ENCODE data around the gene KCNA3.

KCNA3 gene

DNA sequence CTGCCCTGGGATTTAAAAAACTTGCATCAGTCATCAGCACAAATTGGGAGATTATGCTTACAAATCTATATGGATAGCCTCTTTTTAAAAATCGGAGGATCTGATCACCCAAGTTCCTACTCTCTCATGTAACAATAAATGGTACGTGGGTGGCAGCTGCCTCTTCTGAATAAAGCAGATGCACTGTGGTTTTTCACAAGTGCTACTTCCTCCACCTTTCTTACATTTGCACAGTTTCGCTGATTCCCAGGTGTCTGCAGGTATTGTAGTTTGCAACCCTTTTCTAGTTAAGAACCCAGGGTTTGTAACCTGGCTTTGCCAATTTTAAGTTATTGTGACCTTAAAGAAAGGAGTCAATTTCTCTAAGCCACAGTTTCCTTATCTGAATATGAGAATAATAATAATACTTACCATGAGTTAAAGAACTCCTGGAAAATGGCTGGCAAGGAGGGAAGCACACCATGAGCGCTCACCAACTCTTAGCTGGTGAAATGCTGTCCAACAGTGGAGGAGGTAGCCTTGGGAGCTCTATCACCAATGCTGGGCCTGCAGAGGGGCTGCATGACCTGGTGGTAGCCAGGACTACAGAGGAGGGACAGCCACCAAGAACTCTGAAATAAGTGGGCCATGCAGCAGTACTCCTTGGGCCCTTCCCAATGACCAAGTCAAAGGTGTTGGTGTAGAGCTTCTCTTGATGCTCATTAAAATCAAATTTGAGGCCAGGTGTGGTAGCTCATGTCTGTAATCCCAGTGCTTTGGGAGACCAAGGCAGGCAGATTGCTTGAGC lies 38.4 kb downstream of the KCNA3 start:
- DNase-seq = peak; percentile 53

DNA sequence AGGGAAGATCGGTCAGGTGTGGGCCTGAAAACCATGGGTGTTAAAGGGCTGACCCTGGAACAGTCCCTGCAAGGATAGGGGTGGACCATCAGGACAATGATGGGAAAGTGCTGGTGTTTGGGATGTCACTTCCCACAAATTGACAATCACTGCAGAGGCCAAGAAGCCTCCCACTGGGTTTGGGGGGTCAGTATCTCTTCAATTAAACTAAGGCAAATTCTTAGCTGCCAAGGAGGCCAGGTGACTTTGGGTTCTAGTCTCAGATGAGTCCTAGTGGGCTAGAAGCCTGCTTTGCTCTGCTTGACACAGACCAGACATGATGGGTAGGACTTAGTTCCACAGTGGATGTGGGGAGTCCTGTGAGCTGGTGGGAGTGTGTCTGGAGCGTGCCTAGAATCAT lies 39.3 kb downstream of the KCNA3 start:
- peak; percentile 50 for DNase-seq

DNA sequence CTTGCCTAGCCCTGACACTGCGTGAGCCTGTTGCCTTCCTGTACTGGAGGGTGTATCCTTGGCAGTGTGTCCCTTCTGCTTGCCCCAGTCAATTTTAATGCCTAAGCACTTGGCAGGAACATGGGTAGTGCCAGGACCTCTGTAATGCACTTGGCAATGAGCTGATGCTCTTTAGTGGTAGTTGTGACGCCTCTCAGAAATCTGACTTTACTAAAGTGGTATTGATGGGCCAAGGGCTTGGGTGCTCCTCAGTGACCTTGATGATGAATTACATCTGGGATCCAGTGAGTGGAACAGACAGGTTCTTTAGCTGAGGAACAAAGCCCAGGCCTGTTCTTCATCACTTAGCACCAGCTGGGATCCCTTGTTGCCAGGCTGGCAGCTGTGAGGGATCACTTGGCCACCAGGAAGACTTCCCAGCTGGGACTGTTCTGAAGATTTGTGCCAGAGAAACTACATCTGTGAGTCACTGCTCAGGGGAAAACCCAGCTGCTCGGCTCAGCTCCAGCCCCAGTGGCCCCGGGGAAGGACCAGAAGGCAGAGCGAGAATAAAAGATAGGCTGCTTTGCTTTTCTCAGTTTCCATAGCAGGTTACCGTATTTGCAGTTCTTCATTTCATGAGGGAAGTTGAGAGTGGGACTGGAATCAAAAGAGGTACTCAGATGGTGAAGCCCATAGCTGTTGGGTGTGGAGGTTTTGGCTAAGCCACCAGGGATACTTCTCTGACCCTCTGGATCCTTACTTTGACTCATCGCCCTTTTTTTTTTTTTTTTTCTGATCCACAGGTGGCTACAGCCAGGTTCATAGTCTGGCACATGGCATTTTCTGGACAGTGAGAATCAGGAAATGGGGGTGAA lies 40.1 kb downstream of the KCNA3 start:
- DNase-seq = peak; percentile 82

DNA sequence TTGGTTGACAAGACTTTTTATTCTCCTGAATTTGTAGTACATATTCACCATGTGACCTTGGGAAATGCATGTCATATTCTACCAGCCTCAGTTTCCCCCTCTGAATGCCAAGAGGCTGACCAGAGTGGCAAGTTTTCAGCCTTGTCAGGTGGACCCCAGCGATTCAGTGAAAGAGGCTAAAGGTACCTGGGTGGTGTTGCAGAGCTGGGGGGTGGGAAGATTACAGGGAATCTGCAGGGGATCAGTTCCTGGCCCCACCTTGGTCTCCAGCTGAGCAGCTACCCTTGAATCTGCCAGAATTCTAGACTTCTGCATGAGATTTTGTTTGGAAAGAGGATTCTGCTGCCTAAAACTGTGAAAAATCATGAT lies 40.7 kb downstream of the KCNA3 start:
- DNase-seq = peak; percentile 47

DNA sequence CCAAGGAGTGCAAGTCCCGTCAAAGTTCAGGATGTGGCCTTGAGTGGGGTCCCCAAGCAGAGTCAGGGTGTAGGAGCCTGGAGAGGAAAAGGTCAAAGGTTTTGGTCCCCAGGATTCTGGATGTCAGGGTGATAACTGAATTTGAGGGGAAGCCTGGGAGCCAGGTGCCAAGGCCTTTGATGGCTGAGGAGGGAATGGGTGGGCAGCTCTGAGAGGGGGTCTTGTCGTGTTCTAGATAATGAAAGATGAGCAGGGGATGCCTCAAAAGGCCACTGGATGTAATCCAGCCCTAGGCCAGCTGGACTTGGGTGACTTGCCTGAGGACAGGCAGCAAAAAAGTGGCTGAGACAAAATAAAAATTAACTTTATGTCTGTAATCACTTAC lies 41.1 kb downstream of the KCNA3 start:
- peak; percentile 43 for DNase-seq

DNA sequence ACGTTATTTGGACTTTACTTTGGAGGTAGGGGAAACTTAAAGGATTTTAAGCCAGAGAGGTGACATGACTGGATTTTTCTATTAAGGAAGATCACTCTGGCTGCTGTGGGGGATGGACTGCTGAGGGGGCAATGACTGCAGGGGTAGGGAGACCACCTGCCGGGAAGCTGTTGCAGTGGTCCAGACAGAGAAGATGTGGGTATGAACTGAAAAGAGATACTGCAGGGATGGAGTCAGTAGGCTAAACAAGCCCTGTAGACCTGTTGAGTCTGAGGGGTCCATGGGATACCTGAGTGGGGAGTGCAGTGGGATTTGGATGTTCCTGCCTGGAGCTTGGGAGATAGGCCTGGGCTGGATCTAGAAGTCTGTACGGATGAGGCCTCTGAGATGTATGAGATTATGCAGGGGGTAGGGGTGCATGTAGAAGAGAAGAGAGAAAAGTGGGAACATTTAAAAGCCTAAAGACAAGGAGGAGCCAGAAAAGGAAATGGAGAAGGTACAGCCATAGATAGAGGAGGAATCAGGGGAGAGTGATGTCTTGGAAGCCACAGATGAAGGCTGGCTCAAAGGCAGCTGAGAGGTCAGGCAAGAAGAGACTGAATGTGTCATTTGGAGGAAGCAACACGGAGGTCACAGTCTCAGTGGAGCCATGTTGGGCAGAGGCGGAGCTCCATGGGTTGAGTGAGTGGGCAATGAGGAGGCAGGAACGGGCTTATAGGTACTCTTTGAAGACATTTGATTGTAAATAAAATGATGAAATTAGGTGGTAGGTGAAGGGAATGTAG lies 42.7 kb downstream of the KCNA3 start:
- peak; percentile 57 for DNase-seq

DNA sequence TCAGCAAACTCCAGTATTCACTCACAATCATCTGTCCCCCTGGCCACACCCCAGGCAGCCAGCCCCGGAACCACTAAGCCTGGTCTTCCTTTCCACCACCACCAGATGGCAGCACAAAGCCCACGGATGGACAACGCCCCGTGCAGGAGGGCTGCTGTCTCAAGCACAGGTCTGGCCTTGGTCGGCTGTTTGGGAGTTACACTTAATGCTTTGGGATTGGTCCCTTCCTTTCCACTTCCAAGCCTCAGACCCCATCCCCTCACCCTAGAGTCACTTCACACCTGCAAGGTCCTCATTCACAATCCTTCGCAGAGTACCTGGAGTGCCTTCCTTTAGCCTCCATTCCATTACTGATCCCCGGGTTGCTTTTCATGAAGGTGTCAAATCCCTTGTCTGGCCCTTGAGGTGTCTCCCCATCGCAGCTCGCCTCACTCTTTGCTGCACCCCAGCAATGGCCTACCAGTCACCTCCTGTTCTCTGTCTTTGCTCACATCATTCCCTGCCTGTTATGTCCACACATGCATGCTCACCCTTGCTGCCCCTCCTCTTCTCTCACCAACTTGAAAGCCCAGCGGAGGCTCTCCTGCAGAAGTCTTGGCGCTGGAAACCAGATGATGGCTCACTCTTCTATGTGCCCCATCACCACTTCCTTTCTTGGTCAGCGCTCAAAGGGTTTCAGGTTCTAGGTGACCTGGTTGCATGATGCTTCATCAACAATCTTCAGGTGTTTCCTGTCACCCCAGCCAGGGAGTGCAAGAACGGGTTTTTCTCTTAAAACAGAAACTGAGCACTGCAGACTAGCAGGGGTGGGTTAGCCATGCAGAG lies 43.7 kb downstream of the KCNA3 start:
- peak; percentile 91 for DNase-seq

DNA sequence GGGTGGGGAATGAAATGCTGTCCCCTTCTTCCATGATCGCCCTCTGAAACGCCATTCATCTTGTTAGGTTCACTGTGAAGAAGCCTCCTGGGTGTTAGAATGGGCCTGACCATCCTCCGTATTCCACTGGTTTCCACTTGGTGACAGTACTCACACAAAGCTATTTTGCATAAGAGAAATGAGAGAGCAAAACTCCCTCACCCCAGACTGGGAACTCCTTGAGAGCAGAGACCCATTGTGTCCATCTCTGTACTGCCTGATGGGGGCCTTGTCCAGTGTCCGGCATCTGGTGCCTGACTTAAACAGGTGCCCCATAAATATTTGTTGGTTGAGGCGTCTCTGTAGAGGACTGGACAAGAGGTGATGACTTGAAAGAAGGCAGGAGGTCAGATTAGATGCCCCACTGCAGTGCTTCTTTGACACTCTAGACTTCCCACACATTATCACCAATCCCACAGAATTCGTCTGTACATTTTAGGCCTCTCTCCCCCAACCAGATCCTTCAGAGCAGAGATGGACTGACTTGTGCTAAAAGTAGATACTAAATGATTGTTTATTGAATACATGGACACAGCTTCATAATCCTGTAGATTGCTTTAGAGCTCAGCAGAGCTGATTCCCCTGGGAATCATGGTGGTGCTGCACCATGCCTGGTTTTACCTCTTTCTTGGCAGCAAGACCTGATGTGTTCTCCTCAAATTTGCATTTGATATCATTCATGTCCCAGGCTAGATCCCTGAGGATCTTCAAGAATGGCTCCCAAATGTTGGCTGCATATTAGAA lies 46.2 kb downstream of the KCNA3 start:
- no peak for DNase-seq

DNA sequence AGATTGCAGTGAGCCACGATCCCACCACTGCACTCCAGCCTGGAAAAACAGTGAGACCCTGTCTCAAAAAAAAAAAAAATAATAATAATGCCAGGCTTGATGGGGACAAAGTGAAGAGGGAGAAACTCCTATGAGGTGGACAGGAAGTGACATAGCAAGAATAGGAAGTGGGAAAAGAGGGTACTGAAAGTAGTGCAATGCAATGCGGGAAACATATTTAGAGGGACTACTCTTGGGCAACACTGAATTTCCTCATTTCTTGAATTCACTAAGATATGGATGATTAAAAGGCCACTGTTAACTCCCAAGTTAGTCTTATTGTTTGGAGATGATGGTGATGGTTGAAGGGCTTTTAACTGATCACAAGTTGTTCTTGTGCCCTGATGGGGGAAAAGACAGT lies 47.0 kb downstream of the KCNA3 start:
- no peak for DNase-seq

DNA sequence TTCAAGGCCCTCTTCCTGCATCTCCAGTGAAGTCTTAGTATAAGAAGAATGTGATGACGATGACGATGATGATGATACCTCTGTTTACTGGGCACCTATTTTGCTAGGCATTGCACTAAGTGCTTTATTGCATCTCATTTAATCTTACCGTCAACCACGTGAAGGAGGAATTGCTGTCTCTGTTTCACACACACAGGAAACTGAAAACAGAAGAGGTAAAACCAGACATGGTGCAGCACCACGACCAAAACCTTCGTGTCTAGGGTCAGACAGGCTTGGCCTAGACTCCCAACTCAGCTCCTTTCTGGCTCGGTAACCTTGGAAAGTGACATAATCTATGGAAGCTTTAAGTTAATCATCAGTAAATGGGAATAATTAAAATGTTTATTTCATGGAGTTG lies 47.9 kb downstream of the KCNA3 start:
- DNase-seq = peak; percentile 45

Data from activated CD8-positive, alpha-beta memory T cell treated with anti-CD3 and anti-CD28 coated beads, Interleukin-2, amount 50 U/mL, for 48 hours (primary cell).